ENCODE measurements around the gene MGAT2. TPM values are rescaled to one million over a fixed set of nuclear protein-coding genes. Genes with fewer than 3 reads are reported as not detected.

Gene MGAT2
- total RNA-seq, 1 experiment from 2014 or later, result 22.9 TPM

- Histone ChIP-seq H3K9me3 (ENCODE audit: control insufficient read depth in 1 of 2, insufficient read depth in 1 of 2, low read depth in 1 of 2, low read length in 2 of 2) (no peaks in the 10 kb centered on the region), H4K20me1 (ENCODE audit: insufficient read depth) (peaks cover 29% of the 10 kb centered on the region; the same call in 1 of the 2 replicates), H2AFZ (ENCODE audit: low read depth, low read length, poor library complexity, severe bottlenecking) (no peak overlapping the region), H3K9ac (ENCODE audit: low read length) (no peak overlapping the region), H3K27me3 (ENCODE audit: insufficient read depth, low read length) (no peaks in the 10 kb centered on the region), H3K4me3 (replicated peaks in 1 of 2; ENCODE audit: low read depth in 1 of 2, low read length in 2 of 2) (no peak overlapping the region), H3K36me3 (ENCODE audit: control insufficient read depth in 1 of 2, insufficient read depth in 2 of 2, low read length in 2 of 2) (peaks cover 28 to 47% of the 10 kb centered on the region in 2 experiments; a peak in 3 of 4 replicates), H3K79me2 (ENCODE audit: insufficient read depth, low read length) (peaks cover 73% of the 10 kb centered on the region), H3K4me1 (ENCODE audit: control insufficient read depth in 1 of 2, insufficient read depth in 2 of 2, low read length in 2 of 2) (peaks cover 8 to 45% of the 10 kb centered on the region in 2 experiments), H3K27ac (ENCODE audit: low read depth, low read length) (no peak overlapping the region; the same call in 1 of the 2 replicates), H3K4me2 (ENCODE audit: low read length) (no peak overlapping the region), H3K9me2 (ENCODE audit: insufficient read depth) (no peaks in the 10 kb centered on the region)
- no TSS peak for BruUV-seq (replicated peaks)
- ATAC-seq (no peak), DNase-seq (ENCODE audit: low read depth, low spot score) (no peak)
- intact Hi-C loops (cut with micrococcal nuclease), result no loop called here
- ChIA-PET RAD21 (ENCODE audit: low non-redundant PET in 1 of 2, low total read pairs in 2 of 2, uncharacterized antibody in 2 of 2, unreplicated experiment in 2 of 2) (no interaction called here), POLR2A (no interaction called here), CTCF (no interaction called here)
- TF ChIP-seq SIN3A (IDR thresholded peaks at IDR 0.05; ENCODE audit: low read depth), result no peak
- TF ChIP-seq SRF (IDR thresholded peaks at IDR 0.05; ENCODE audit: low read depth), result no peak
- TF ChIP-seq, protein P1, sequence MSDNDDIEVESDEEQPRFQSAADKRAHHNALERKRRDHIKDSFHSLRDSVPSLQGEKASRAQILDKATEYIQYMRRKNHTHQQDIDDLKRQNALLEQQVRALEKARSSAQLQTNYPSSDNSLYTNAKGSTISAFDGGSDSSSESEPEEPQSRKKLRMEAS (IDR thresholded peaks at IDR 0.05), result no peak
- no peak for TF ChIP-seq CBX3 (IDR thresholded peaks at IDR 0.05; ENCODE audit: low read depth)
These were observed 40.8 kb upstream of the MGAT2 start for GRCh38 chr14:49579841-49580240.

GRCh38 chr14:49581209-49582112 lies 39.1 kb upstream of the MGAT2 start:
- peak overlapping the region; percentile 7; the same call in 1 of the 2 replicates for H3K27ac ChIP-seq (ENCODE audit: low read depth, low read length)

More at GRCh38 chr14:49581209-49582112, 39.1 kb upstream of the MGAT2 start:
- Histone ChIP-seq H3K36me3 (ENCODE audit: control insufficient read depth in 1 of 2, insufficient read depth in 2 of 2, low read length in 2 of 2) (peaks cover 22 to 43% of the 10 kb centered on the region in 2 experiments; a peak in 3 of 4 replicates), H3K4me2 (ENCODE audit: low read length) (0 out of 2 replicates have a peak overlapping the region, but pooled peaks have one; percentile 3), H3K4me3 (replicated peaks in 1 of 2; ENCODE audit: low read depth in 1 of 2, low read length in 2 of 2) (no peak overlapping the region), H3K9ac (ENCODE audit: low read length) (0 out of 2 replicates have a peak overlapping the region, but pooled peaks have one; percentile 27), H3K4me1 (ENCODE audit: control insufficient read depth in 1 of 2, insufficient read depth in 2 of 2, low read length in 2 of 2) (peaks cover 8 to 46% of the 10 kb centered on the region in 2 experiments), H3K9me2 (ENCODE audit: insufficient read depth) (no peaks in the 10 kb centered on the region), H3K9me3 (ENCODE audit: control insufficient read depth in 1 of 2, insufficient read depth in 1 of 2, low read depth in 1 of 2, low read length in 2 of 2) (no peaks in the 10 kb centered on the region), H3K79me2 (ENCODE audit: insufficient read depth, low read length) (peaks cover 87% of the 10 kb centered on the region), H4K20me1 (ENCODE audit: insufficient read depth) (peaks cover 29% of the 10 kb centered on the region; the same call in 1 of the 2 replicates), H3K27me3 (ENCODE audit: insufficient read depth, low read length) (no peaks in the 10 kb centered on the region), H2AFZ (ENCODE audit: low read depth, low read length, poor library complexity, severe bottlenecking) (no peak overlapping the region)
- intact Hi-C loops (cut with micrococcal nuclease), result no loop called here
- POLR2A ChIA-PET, result interaction anchor here (0.9 kb wide), 1 partner anchor 14 kb away, joined by 3 read pairs; no protein-coding TSS in a partner anchor
- TF ChIP-seq JUND (IDR thresholded peaks at IDR 0.05) (peak; percentile 16; the same call in 1 of the 2 replicates), RAD21 (IDR thresholded peaks at IDR 0.05; ENCODE audit: low read depth) (no peak), CTCF (IDR thresholded peaks at IDR 0.05 in 2 of 3, conservative IDR thresholded peaks at IDR 0.05 in 1 of 3; ENCODE audit: borderline replicate concordance in 1 of 3, insufficient read depth in 1 of 3, low read depth in 2 of 3, low read length in 2 of 3) (no peak), SP1 (IDR thresholded peaks at IDR 0.05; ENCODE audit: low read depth) (no peak)
- DNase-seq (ENCODE audit: low read depth, low spot score), result no peak
- no TSS peak for BruUV-seq (replicated peaks)
- CTCF ChIA-PET, result interaction anchor here (0.7 kb wide), 1 partner anchor 64 kb away, joined by 3 read pairs; no protein-coding TSS in a partner anchor
- RAD21 ChIA-PET (ENCODE audit: low non-redundant PET in 1 of 2, low total read pairs in 2 of 2, uncharacterized antibody in 2 of 2, unreplicated experiment in 2 of 2), result no interaction called here
- peak; percentile 7; the same call in 1 of the 2 replicates for ATAC-seq
